Activated T-cell treated with anti-CD3 and anti-CD28 coated beads for 4 hours (primary cell): ENCODE data around the gene SPTBN4.
A peak's percentile ranks its signal among the peaks of the same experiment; 100 is the strongest.
"Not testable (repeated sequence)": the region's sequence is repeated elsewhere in the genome, so short reads cannot be mapped to it uniquely, and the experiment has no call there.

Experiments used
- DNase-seq: peaks from one replicate; pipeline ENCODE4 v3.0.0-alpha.2; 2020

SPTBN4 gene

GRCh38 chr19:40508739-40509260 is 42.0 kb downstream of the SPTBN4 start:
- no peak for DNase-seq

GRCh38 chr19:40510526-40511115 is 43.8 kb downstream of the SPTBN4 start:
- no peak for DNase-seq

GRCh38 chr19:40511487-40511886 is 44.7 kb downstream of the SPTBN4 start:
- DNase-seq: no peak

GRCh38 chr19:40512110-40512472 is 45.3 kb downstream of the SPTBN4 start:
- DNase-seq: no peak

- DNase-seq: no peak
Observed at GRCh38 chr19:40512473-40513344, 45.9 kb downstream of the SPTBN4 start.

- DNase-seq: no peak
Observed at GRCh38 chr19:40513345-40513678, 46.5 kb downstream of the SPTBN4 start.

GRCh38 chr19:40513741-40514315 is 47.0 kb downstream of the SPTBN4 start:
- DNase-seq: no peak

GRCh38 chr19:40517248-40517647 is 50.4 kb downstream of the SPTBN4 start:
- no peak for DNase-seq

- no peak for DNase-seq
Observed at GRCh38 chr19:40519352-40520322, 52.8 kb downstream of the SPTBN4 start.

- DNase-seq: no peak
Observed at GRCh38 chr19:40521276-40521675, 54.5 kb downstream of the SPTBN4 start.

- DNase-seq: not testable (repeated sequence)
Observed at GRCh38 chr19:40521900-40522299, 55.1 kb downstream of the SPTBN4 start.

GRCh38 chr19:40523322-40524047 is 56.7 kb downstream of the SPTBN4 start:
- peak; percentile 8 for DNase-seq

GRCh38 chr19:40524133-40524549 is 57.3 kb downstream of the SPTBN4 start:
- no peak for DNase-seq

GRCh38 chr19:40524655-40525054 is 57.9 kb downstream of the SPTBN4 start:
- no peak for DNase-seq

GRCh38 chr19:40525234-40526051 is 58.6 kb downstream of the SPTBN4 start:
- no peak for DNase-seq

- DNase-seq: no peak
Observed at GRCh38 chr19:40528078-40528477, 61.3 kb downstream of the SPTBN4 start.

- no peak for DNase-seq
Observed at GRCh38 chr19:40528533-40529092, 61.8 kb downstream of the SPTBN4 start.

- DNase-seq: peak; percentile 87
Observed at GRCh38 chr19:40529093-40529954, 62.5 kb downstream of the SPTBN4 start.

- DNase-seq: peak; percentile 4
Observed at GRCh38 chr19:40530091-40530901, 63.5 kb downstream of the SPTBN4 start.
